ENCODE data around the gene GRIN2B.

The GRIN2B gene

GRCh38 chr12:13942826-13943225 is 38.6 kb downstream of the GRIN2B start:
- TF ChIP-seq, protein P1, sequence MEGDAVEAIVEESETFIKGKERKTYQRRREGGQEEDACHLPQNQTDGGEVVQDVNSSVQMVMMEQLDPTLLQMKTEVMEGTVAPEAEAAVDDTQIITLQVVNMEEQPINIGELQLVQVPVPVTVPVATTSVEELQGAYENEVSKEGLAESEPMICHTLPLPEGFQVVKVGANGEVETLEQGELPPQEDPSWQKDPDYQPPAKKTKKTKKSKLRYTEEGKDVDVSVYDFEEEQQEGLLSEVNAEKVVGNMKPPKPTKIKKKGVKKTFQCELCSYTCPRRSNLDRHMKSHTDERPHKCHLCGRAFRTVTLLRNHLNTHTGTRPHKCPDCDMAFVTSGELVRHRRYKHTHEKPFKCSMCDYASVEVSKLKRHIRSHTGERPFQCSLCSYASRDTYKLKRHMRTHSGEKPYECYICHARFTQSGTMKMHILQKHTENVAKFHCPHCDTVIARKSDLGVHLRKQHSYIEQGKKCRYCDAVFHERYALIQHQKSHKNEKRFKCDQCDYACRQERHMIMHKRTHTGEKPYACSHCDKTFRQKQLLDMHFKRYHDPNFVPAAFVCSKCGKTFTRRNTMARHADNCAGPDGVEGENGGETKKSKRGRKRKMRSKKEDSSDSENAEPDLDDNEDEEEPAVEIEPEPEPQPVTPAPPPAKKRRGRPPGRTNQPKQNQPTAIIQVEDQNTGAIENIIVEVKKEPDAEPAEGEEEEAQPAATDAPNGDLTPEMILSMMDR (IDR thresholded peaks at IDR 0.05; ENCODE audit: borderline replicate concordance, control extremely low read depth, extremely low read depth, insufficient read depth, missing control alignments): no peak
- in situ Hi-C loops (cut with MboI; ENCODE audit: low sequenced_read_pairs, unreplicated experiment): no loop called here
- DNase-seq (ENCODE audit: low spot score): no peak

DNA sequence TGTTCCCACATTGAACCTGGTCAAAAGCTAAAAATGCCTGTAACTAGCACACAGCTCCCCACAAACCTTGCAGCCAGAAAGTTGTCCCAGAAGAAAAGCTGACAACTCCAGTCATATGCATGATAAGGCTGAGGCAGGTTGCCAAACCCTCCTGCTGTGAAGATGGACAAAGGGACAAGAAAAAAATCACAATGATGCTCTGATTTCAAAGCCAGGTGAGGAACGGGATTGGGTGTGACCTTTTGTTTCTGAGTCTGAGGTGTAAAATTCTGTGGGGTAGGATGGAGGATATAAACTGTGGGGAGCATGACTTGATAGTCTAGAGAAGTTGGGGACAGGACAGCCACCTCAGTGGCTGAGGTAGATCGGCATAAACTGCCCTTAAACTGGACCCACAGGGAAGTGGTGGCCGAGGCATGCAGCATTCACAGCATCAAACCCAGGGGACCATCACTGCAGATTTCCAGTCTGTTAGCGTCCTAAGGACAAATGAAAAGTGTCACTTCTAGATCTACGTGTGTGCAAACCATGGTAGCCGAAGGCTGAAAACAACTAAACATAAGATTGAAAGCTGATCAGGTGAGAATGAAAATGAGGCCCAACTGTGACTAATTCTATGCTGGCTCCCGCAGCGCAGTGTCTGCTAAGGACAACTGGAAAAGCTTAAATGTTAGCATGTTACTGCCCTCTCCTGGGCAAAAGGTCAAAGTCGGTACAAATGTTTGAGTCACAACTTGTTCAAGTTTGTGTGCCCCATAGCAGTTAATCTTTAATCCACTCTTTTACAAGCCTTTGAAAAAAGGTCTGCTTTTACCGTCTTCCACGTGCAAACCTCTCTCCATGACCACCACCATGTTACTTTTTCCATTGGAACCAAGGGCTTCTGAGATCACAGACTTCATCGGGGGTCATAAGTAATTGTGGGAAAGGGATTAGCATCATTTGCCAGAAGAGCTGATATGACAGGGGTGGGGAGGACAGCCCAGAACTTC is 39.8 kb downstream of the GRIN2B start:
- DNase-seq (ENCODE audit: low spot score): peak; percentile 30
- in situ Hi-C loops (cut with MboI; ENCODE audit: low sequenced_read_pairs, unreplicated experiment): no loop called here
- TF ChIP-seq, protein P1 (IDR thresholded peaks at IDR 0.05; ENCODE audit: borderline replicate concordance, control extremely low read depth, extremely low read depth, insufficient read depth, missing control alignments): peak; percentile 12

- DNase-seq (ENCODE audit: low spot score): no peak
- TF ChIP-seq, protein P1 (IDR thresholded peaks at IDR 0.05; ENCODE audit: borderline replicate concordance, control extremely low read depth, extremely low read depth, insufficient read depth, missing control alignments): no peak
- in situ Hi-C loops (cut with MboI; ENCODE audit: low sequenced_read_pairs, unreplicated experiment): no loop called here
Observed at GRCh38 chr12:13940335-13940865, 41.0 kb downstream of the GRIN2B start.

- TF ChIP-seq, protein P1 (IDR thresholded peaks at IDR 0.05; ENCODE audit: borderline replicate concordance, control extremely low read depth, extremely low read depth, insufficient read depth, missing control alignments): no peak
- DNase-seq (ENCODE audit: low spot score): no peak
- in situ Hi-C loops (cut with MboI; ENCODE audit: low sequenced_read_pairs, unreplicated experiment): no loop called here
Observed at GRCh38 chr12:13937735-13938134, 43.7 kb downstream of the GRIN2B start.

DNA sequence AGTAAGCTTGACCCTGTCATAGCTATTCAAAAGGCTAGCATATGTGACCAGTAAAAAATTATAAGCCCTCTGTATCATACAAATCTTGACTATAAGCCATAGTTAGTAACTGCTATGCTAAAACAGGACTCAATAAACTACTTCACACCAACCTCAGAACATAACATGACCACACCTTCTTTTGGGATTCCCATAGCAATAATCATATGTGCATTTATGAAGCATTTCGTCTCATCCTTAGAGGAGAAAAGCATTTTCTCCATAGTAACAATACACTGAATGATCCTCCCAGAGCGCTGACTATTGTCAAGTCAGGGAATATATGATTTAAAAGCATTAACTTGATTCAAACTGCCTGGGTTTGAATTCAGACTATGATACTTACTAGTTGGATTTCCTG is 46.2 kb downstream of the GRIN2B start:
- in situ Hi-C loops (cut with MboI; ENCODE audit: low sequenced_read_pairs, unreplicated experiment): no loop called here
- TF ChIP-seq, protein P1 (IDR thresholded peaks at IDR 0.05; ENCODE audit: borderline replicate concordance, control extremely low read depth, extremely low read depth, insufficient read depth, missing control alignments): no peak
- DNase-seq (ENCODE audit: low spot score): no peak
